GM23338 (cell line): ENCODE data around the gene KIAA1549.

Experiments used
- CREB1 ChIP-seq: fragments of 250-450 bp; sonication (Bioruptor Pico); IDR thresholded peaks from 2 replicates; pipeline ENCODE4 v1.5.0; 2020; ENCODE audit warnings: low read depth, mild to moderate bottlenecking, moderate library complexity
- EZH2 ChIP-seq: fragments of 200-600 bp; sonication (generic); IDR thresholded peaks from one replicate; pipeline ENCODE4 v1.8.0; 2017; ENCODE audit warnings: antibody characterized with exemption, mild to moderate bottlenecking, low read depth; ENCODE audit not compliant: unreplicated experiment
- EZH2phosphoT487 ChIP-seq: fragments of 200-600 bp; sonication (generic); IDR thresholded peaks from one replicate; pipeline ENCODE4 v1.8.1; 2018; ENCODE audit warnings: antibody characterized with exemption; ENCODE audit not compliant: unreplicated experiment
- JUNB ChIP-seq: IDR thresholded peaks from one replicate; pipeline ENCODE4 v1.6.1; 2016; ENCODE audit warnings: antibody characterized with exemption; ENCODE audit not compliant: unreplicated experiment
- POLR2AphosphoS5 ChIP-seq: IDR thresholded peaks from 2 replicates; pipeline ENCODE4 v1.6.1; 2016; ENCODE audit warnings: antibody characterized with exemption, low read depth
- TF ChIP-seq, protein P1 (sequence below), 2 experiments: fragments of 200-600 bp in 1 of 2; sonication (generic) in 1 of 2; conservative IDR thresholded peaks; 2 replicates each; pipeline versions ENCODE4 v1.5.1 to v1.6.1; 2016 to 2017; ENCODE audit warnings: antibody characterized with exemption in 2 of 2, low read depth in 2 of 2, mild to moderate bottlenecking in 2 of 2, moderate library complexity in 1 of 2
- TF ChIP-seq, protein P2 (sequence below): IDR thresholded peaks from one replicate; pipeline ENCODE4 v1.6.1; 2018; ENCODE audit warnings: antibody characterized with exemption; ENCODE audit not compliant: unreplicated experiment
- TF ChIP-seq, protein P3 (sequence below): IDR thresholded peaks from 2 replicates; pipeline ENCODE4 v1.6.1; 2016; ENCODE audit warnings: antibody characterized with exemption

DNA sequence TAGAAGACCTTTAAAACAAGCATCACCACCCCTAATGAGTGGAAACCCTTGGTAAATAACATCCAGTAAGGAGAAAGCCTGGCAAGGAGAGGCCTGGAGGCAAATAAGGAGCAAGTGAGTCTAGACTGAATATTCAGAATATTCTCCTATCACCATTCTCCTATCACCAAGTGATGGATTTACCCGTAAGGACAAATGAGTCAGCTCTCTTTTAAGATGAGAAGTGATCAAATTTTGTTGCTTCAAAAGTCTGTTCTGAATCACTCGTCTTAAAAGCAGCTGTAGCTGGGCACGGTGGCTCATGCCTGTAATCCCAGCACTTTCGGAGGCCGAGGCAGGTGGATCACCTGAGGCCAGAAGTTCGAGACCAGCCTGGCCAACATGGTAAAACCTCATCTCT is 28.4 kb downstream of the KIAA1549 start:
- no peak for TF ChIP-seq EZH2
- TF ChIP-seq EZH2phosphoT487, result no peak
- TF ChIP-seq, protein P1, sequence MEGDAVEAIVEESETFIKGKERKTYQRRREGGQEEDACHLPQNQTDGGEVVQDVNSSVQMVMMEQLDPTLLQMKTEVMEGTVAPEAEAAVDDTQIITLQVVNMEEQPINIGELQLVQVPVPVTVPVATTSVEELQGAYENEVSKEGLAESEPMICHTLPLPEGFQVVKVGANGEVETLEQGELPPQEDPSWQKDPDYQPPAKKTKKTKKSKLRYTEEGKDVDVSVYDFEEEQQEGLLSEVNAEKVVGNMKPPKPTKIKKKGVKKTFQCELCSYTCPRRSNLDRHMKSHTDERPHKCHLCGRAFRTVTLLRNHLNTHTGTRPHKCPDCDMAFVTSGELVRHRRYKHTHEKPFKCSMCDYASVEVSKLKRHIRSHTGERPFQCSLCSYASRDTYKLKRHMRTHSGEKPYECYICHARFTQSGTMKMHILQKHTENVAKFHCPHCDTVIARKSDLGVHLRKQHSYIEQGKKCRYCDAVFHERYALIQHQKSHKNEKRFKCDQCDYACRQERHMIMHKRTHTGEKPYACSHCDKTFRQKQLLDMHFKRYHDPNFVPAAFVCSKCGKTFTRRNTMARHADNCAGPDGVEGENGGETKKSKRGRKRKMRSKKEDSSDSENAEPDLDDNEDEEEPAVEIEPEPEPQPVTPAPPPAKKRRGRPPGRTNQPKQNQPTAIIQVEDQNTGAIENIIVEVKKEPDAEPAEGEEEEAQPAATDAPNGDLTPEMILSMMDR (conservative IDR thresholded peaks at IDR 0.05; ENCODE audit: low read depth in 2 of 2), result no peak
- no peak for TF ChIP-seq POLR2AphosphoS5
- no peak for TF ChIP-seq CREB1
- no peak for TF ChIP-seq JUNB
- TF ChIP-seq, protein P2, sequence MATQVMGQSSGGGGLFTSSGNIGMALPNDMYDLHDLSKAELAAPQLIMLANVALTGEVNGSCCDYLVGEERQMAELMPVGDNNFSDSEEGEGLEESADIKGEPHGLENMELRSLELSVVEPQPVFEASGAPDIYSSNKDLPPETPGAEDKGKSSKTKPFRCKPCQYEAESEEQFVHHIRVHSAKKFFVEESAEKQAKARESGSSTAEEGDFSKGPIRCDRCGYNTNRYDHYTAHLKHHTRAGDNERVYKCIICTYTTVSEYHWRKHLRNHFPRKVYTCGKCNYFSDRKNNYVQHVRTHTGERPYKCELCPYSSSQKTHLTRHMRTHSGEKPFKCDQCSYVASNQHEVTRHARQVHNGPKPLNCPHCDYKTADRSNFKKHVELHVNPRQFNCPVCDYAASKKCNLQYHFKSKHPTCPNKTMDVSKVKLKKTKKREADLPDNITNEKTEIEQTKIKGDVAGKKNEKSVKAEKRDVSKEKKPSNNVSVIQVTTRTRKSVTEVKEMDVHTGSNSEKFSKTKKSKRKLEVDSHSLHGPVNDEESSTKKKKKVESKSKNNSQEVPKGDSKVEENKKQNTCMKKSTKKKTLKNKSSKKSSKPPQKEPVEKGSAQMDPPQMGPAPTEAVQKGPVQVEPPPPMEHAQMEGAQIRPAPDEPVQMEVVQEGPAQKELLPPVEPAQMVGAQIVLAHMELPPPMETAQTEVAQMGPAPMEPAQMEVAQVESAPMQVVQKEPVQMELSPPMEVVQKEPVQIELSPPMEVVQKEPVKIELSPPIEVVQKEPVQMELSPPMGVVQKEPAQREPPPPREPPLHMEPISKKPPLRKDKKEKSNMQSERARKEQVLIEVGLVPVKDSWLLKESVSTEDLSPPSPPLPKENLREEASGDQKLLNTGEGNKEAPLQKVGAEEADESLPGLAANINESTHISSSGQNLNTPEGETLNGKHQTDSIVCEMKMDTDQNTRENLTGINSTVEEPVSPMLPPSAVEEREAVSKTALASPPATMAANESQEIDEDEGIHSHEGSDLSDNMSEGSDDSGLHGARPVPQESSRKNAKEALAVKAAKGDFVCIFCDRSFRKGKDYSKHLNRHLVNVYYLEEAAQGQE, result no peak
- TF ChIP-seq, protein P3, sequence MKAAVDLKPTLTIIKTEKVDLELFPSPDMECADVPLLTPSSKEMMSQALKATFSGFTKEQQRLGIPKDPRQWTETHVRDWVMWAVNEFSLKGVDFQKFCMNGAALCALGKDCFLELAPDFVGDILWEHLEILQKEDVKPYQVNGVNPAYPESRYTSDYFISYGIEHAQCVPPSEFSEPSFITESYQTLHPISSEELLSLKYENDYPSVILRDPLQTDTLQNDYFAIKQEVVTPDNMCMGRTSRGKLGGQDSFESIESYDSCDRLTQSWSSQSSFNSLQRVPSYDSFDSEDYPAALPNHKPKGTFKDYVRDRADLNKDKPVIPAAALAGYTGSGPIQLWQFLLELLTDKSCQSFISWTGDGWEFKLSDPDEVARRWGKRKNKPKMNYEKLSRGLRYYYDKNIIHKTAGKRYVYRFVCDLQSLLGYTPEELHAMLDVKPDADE, result no peak
